COLO829 (cell line): Measurements from ENCODE around the gene PRDM4.
A peak's percentile ranks its signal among the peaks of the same experiment; 100 is the strongest.

Experiments used
- DNase-seq: peaks from one replicate; pipeline ENCODE4 v3.0.0; 2012; ENCODE audit warnings: low spot score

The PRDM4 gene, protein sequence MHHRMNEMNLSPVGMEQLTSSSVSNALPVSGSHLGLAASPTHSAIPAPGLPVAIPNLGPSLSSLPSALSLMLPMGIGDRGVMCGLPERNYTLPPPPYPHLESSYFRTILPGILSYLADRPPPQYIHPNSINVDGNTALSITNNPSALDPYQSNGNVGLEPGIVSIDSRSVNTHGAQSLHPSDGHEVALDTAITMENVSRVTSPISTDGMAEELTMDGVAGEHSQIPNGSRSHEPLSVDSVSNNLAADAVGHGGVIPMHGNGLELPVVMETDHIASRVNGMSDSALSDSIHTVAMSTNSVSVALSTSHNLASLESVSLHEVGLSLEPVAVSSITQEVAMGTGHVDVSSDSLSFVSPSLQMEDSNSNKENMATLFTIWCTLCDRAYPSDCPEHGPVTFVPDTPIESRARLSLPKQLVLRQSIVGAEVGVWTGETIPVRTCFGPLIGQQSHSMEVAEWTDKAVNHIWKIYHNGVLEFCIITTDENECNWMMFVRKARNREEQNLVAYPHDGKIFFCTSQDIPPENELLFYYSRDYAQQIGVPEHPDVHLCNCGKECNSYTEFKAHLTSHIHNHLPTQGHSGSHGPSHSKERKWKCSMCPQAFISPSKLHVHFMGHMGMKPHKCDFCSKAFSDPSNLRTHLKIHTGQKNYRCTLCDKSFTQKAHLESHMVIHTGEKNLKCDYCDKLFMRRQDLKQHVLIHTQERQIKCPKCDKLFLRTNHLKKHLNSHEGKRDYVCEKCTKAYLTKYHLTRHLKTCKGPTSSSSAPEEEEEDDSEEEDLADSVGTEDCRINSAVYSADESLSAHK

GRCh38 chr12:107760809-107761501 lies at the start of gene PRDM4:
PRDM4 (minus strand) TSS chr12:107761137; CDS start chr12:107760515, 622 bp downstream.
- peak; percentile 97 for DNase-seq

GRCh38 chr12:107807471-107808150 lies 46.7 kb upstream of the PRDM4 start:
- no peak for DNase-seq

DNA sequence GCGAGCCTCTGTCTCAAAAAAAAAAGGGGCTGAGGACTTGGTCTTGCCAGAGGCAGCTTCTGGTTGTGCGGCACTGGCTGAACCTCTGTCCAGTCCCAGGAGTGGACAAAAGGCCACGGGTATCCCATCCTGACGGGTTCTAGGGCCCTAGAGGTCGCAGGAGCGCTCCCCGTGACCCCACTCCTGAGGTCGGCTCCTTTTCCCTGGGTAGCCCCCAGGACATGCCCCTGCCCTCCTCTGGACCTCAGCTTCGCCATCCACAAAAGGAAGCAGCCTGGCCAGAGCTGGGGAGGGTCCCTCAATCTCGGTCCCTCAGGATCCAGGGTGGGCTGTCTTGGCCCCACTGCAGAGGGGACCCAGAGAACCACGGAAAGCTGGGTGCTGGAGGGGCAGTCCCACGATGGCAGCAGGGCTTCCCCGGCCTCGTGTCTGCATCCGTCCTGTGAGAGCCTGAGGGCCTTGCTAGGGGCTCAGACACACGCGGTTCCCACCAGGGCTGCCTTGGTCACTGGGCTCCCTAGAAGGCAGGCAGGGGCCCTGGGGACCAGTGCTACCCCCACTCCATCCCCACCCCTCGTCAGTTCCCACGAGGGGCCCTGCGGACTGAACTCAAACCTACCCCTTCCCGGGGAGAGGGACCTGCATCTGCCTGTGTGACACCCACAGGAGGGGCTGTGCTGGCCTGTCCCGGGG lies 44.7 kb upstream of the PRDM4 start:
- DNase-seq: no peak

- no peak for DNase-seq
Observed at GRCh38 chr12:107803092-107803491, 42.2 kb upstream of the PRDM4 start.

- no peak for DNase-seq
Observed at GRCh38 chr12:107801150-107801549, 40.2 kb upstream of the PRDM4 start.

DNA sequence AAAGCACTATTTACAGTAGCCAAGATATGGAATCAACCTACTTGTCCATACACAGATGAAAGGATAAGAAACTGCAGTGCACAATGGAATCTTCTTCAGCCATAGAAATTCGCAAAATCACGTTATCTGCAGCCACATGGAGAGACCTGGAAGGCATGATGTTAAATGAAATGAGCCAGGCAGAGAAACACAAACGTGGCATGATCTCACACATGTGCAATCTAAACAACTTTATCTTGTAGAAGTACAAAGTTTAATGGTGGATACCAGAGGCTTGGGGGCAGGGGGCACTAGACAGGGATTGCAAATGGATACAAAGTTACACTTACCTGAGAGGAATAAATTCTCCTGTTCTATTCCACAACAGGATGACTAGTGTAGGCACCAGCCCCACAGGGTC lies 37.6 kb upstream of the PRDM4 start:
- no peak for DNase-seq

DNA sequence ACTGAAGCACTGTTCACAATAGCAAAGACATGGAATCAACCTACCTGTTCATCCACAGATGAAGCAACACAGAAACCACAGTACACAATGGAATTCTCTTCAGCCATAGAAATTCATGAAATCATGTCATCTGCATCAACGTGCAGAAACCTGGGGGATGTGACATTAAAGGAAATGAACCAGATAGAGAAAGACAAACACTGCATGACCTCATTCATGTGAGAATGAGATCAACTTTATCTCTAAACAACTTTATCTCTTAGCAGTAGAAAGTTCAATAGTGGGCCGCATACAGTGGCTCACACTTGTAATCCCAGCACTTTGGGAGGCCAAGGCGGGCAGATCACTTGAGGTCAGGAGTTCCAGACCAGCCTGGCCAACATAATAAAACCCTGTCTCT lies 33.5 kb upstream of the PRDM4 start:
- DNase-seq: no peak

GRCh38 chr12:107791465-107792089 lies 30.6 kb upstream of the PRDM4 start:
- no peak for DNase-seq

GRCh38 chr12:107788690-107789458 lies 27.9 kb upstream of the PRDM4 start:
- DNase-seq: no peak

DNA sequence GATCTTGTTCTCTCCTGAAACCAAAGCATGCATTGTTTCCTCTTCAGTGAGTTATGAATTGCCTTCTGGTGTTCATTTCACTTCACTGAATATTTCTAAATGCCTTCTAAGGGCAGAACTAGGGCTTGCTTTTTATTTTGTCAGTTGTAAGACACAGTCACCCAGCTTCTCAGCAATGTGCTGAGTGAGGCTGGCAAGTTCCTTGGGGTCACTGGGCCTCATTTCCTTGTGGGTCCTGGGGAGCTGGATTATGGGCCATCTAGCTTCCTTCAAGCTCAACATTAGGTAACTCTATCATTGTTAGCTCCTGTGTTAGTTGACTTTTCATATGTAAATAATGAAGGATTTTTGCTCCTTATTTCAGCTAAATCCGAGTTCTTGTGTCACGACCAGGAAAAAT lies 27.3 kb upstream of the PRDM4 start:
- no peak for DNase-seq

- no peak for DNase-seq
Observed at GRCh38 chr12:107783406-107784376, 22.8 kb upstream of the PRDM4 start.

DNA sequence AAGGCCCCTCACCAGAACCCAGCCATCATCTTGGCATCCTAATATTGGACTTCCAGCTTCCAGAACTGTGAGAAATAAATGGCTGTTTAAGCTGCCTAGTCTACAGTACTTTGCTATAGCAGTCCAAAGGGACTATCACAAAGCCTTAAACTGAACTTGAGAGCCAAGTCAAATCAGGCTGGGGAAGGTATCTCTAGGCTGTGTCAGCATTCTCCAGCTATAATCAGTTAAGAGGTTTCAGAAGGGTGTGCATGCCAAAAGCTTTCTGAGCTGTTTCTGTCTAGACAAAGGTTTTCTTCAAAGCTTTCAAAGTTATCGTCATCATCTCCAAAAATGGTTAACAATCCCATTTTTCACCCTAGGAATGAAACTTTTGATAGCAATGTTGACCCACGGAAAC lies 21.1 kb upstream of the PRDM4 start:
- no peak for DNase-seq

DNA sequence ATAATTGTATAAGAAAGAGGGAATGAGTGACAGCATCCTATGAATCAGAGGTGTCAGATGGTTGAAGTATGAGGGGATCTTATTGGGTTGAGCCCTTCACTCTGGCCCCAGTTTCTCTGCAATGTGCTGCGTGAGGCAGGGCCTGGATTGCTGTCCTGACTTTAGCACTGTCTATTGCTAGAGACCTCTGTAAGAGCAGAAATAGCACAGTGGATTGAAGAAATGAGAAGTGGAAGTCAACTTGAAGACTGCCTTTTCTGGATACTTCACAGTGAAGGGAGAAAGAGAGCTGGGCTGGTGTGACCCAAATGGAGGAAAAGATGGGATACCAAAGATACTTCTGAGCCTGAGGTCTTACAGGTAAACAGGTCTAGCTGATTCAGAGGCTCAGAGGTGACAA lies 19.4 kb upstream of the PRDM4 start:
- DNase-seq: no peak

- no peak for DNase-seq
Observed at GRCh38 chr12:107779077-107779831, 18.3 kb upstream of the PRDM4 start.

DNA sequence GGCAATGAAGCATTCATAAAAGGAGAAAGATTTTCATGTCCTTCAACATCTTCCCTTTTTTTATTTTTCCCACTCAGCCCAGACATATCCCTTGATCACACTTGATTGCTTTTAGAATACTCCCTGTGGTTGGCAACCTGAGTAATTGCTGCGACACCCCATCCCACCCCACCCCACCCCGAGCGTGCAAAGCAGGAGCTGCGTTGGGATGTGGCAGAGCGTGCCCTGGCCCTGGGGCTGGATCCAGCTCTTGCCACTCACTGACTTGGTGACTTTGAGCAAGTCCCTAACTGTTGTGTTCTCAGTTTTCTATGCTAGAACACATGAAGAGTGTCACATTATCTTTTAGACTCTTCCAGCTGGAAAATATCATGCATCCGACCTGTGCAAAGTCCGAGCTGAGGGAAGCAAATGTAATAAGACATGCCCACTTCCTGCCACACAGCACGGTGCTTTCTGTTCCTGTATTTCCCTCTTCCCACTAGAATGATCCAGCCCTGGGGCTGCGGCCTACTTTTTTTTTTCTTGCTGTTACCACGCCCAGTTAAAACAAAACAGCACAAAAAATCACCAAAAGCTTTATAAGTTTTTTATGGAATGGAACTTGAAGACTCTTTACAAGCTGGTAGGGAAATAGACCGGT lies 17.6 kb upstream of the PRDM4 start:
- no peak for DNase-seq

GRCh38 chr12:107776171-107776570 lies 15.2 kb upstream of the PRDM4 start:
- DNase-seq: no peak

DNA sequence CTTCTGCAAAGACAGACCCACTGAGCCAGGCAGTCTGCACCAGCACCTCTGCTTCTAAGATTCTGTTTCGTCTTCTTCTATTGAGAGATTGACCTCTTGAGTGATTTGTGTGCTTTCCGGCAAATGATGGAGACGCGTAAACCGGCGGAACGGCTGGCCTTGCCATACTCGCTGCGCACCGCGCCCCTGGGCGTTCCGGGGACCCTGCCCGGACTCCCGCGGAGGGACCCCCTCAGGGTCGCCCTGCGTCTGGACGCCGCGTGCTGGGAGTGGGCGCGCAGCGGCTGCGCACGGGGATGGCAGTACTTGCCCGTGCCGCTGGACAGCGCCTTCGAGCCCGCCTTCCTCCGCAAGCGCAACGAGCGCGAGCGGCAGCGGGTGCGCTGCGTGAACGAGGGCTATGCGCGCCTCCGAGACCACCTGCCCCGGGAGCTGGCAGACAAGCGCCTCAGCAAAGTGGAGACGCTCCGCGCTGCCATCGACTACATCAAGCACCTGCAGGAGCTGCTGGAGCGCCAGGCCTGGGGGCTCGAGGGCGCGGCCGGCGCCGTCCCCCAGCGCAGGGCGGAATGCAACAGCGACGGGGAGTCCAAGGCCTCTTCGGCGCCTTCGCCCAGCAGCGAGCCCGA lies 14.3 kb upstream of the PRDM4 start:
- DNase-seq: no peak
